ENCODE data around the gene DNAJC18. TPM values are rescaled to one million over a fixed set of nuclear protein-coding genes. Genes with fewer than 3 reads are reported as not detected.
A peak's percentile ranks its signal among the peaks of the same experiment; 100 is the strongest.

The DNAJC18 gene
- total and polyA plus RNA-seq, 2 of the 8 experiments (the other 6 are each of a cell fraction or from before 2014, with no cell fraction given): 7.8 to 29.2 TPM

DNA sequence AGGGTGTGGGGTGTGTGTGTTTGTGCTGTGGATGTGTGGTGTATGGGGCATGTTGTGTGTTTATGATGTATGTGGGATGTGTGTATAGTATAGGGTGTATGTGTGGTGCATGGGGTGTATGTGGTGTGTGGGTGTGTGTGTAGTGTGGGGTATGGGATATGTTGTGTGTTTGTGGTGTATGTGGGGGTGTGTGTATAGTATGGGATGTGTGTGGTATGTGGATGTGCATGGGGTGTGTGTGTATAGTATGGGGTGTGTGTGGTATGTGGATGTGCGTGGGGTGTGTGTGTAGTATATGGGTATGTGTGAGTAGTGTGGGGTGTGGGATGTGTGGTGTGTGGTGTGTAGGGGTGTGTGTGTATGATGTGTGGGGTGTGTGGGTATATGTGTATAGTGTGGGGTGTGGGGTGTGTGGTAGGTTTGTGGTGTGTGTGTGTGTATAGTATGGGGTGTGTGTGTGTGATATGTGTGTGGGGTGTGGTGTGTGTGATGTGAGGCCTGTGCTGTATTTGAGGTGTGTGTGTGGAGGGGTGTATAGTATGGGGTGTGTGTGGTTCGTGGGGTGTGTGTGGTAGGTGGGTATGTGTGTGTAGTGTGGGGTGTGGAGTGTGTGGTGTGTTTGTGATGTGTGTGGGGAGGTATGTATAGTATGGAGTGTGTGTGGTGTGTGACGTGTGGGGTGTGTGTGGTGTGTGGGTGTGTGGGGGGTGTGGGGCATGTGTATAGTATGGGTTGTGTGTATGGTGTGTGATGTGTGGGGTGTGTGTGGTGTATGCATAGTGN, 12.7 kb upstream of the DNAJC18 start:
- no peak overlapping the region for H2BK5ac ChIP-seq (ENCODE audit: low read depth, low read length)

More for the DNA sequence above, 12.7 kb upstream of the DNAJC18 start:
- H4K5ac ChIP-seq (ENCODE audit: insufficient read length, low read depth, low read length): no peak overlapping the region
- 0 out of 2 replicates have a peak overlapping the region, but pooled peaks have one; percentile 29 for H2BK15ac ChIP-seq (ENCODE audit: low read length)
- H2AK5ac ChIP-seq (ENCODE audit: low read depth, low read length): no peak overlapping the region
- no peak overlapping the region for H2AFZ ChIP-seq (ENCODE audit: low read length)
- no peaks in the 10 kb centered on the region for H3K27me3 ChIP-seq (replicated peaks in 1 of 4; ENCODE audit: control insufficient read depth in 3 of 4, extremely low read depth in 1 of 4, insufficient read depth in 3 of 4, low read length in 3 of 4)
- no peak overlapping the region for H3K4ac ChIP-seq (replicated peaks; ENCODE audit: insufficient read length, low read depth, low read length)
- H3K79me2 ChIP-seq (ENCODE audit: control insufficient read depth in 1 of 2, insufficient read depth in 2 of 2, low read length in 2 of 2): no peaks in the 10 kb centered on the region
- DNase-seq (ENCODE audit: low read depth in 1 of 2, low spot score in 2 of 2): no peak
- H3K27ac ChIP-seq (ENCODE audit: low read depth, low read length): no peak overlapping the region
- H3K56ac ChIP-seq (replicated peaks; ENCODE audit: insufficient read length, low read depth, low read length): peak overlapping the region; percentile 100
- no peak overlapping the region for H3K4me3 ChIP-seq (ENCODE audit: extremely low read depth in 1 of 4, insufficient read depth in 2 of 4, low read depth in 3 of 4, low read length in 4 of 4)
- no peak overlapping the region for H3K23ac ChIP-seq (ENCODE audit: insufficient read length)
- H3K4me1 ChIP-seq (replicated peaks in 1 of 4; ENCODE audit: control insufficient read depth in 3 of 4, insufficient read depth in 4 of 4, low read length in 3 of 4): no peaks in the 10 kb centered on the region
- no peak overlapping the region for H2BK12ac ChIP-seq (ENCODE audit: low read depth, low read length)
- H4K8ac ChIP-seq (ENCODE audit: extremely low read depth, insufficient read depth, low read length): no peak overlapping the region; the same call in 1 of the 2 replicates
- H2BK20ac ChIP-seq (ENCODE audit: low read length): no peak overlapping the region; the same call in 1 of the 2 replicates
- WGBS, 2 experiments (ENCODE audit: extremely low coverage in 1 of 2, insufficient coverage in 1 of 2, insufficient read length in 1 of 2, insufficient replicate concordance in 2 of 2, low coverage in 1 of 2, low lambda C conversion rate in 2 of 2, missing lambda C conversion rate in 1 of 2): 71 to 100% methylated on average over 3 of the region's 3 CpGs
- no peaks in the 10 kb centered on the region for H3K9me3 ChIP-seq (ENCODE audit: insufficient read depth in 2 of 2, low read depth in 1 of 2, low read length in 1 of 2)
- peaks cover 0 to 19% of the 10 kb centered on the region in 2 experiments for H4K20me1 ChIP-seq (replicated peaks in 1 of 2; ENCODE audit: control insufficient read depth in 1 of 2, insufficient read depth in 2 of 2, low read length in 2 of 2)
- peak overlapping the region; percentile 81 for H4K91ac ChIP-seq (replicated peaks; ENCODE audit: insufficient read length, low read length)
- TF ChIP-seq HDAC2 (IDR thresholded peaks at IDR 0.05; ENCODE audit: borderline replicate concordance in 1 of 2, low read depth in 2 of 2, low read length in 2 of 2): no peak
- TF ChIP-seq, protein P1, sequence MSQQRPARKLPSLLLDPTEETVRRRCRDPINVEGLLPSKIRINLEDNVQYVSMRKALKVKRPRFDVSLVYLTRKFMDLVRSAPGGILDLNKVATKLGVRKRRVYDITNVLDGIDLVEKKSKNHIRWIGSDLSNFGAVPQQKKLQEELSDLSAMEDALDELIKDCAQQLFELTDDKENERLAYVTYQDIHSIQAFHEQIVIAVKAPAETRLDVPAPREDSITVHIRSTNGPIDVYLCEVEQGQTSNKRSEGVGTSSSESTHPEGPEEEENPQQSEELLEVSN (IDR thresholded peaks at IDR 0.05): no peak
- TF ChIP-seq, protein P2, sequence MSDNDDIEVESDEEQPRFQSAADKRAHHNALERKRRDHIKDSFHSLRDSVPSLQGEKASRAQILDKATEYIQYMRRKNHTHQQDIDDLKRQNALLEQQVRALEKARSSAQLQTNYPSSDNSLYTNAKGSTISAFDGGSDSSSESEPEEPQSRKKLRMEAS (IDR thresholded peaks at IDR 0.05): no peak
- H3K14ac ChIP-seq (ENCODE audit: insufficient read length): peak overlapping the region; percentile 88
- peaks cover 26% of the 10 kb centered on the region; the same call in 1 of the 2 replicates for H3K23me2 ChIP-seq (ENCODE audit: low read depth, low read length)
- H3K4me2 ChIP-seq (ENCODE audit: insufficient read depth in 1 of 2, low read depth in 2 of 2, low read length in 2 of 2): no peak overlapping the region
- FAIRE-seq: no peak
- no peak overlapping the region for H3K9ac ChIP-seq (replicated peaks in 1 of 4; ENCODE audit: extremely low read depth in 1 of 4, low read depth in 3 of 4, low read length in 3 of 4)
- no peak overlapping the region for H2BK120ac ChIP-seq (replicated peaks; ENCODE audit: low read depth, low read length)
- POLR2A ChIA-PET (ENCODE audit: partially characterized antibody): no interaction called here
- no peaks in the 10 kb centered on the region; the same call in none of the 2 replicates for H3K79me1 ChIP-seq (ENCODE audit: low read depth, low read length)
- H3K18ac ChIP-seq (ENCODE audit: extremely low read depth, low read length): no peak overlapping the region
- no peaks in the 10 kb centered on the region for H3K36me3 ChIP-seq (ENCODE audit: control insufficient read depth in 2 of 4, insufficient read depth in 4 of 4, low read length in 3 of 4)
- CTCF ChIA-PET (ENCODE audit: partially characterized antibody): no interaction called here
